Endothelial cell of umbilical vein (primary cell): ENCODE measurements around the gene IDUA. TPM values are rescaled to one million over a fixed set of nuclear protein-coding genes. Genes with fewer than 3 reads are reported as not detected.

Source experiments
- BruUV-seq: library from RNA; stranded (reverse); fragments of 400-500 nt; replicated peaks from 2 replicates; lab custom pipeline; 2021; lab: Mats Ljungman, UMichigan
- CTCF ChIA-PET: fragments of 300-600, 350-600 bp; sonication (Branson Sonifier 250); formaldehyde crosslinking; loops from one replicate; lab custom pipeline; 2021; ENCODE audit warnings: antibody characterized with exemption, inconsistent platforms; lab: Charles Lee
- POLR2A ChIA-PET: fragments of 300-600, 350-600 bp; sonication (Branson Sonifier 250); formaldehyde crosslinking; loops from one replicate; lab custom pipeline; 2021; ENCODE audit warnings: antibody characterized with exemption, inconsistent platforms; lab: Charles Lee
- DNase-seq: peaks from one replicate; pipeline ENCODE4 v3.0.0-alpha.2; 2011; ENCODE audit warnings: low read depth, low spot score
- FAIRE-seq: peaks from 2 replicates; lab custom pipeline; 2011; peaks lifted over from hg19 to GRCh38; lab: Jason Lieb, UNC
- H2AFZ ChIP-seq: 2 replicates; pipeline ENCODE4 v1.6.0; 2012; ENCODE audit warnings: low read depth, low read length, control low read depth, inconsistent platforms
- H3K27ac ChIP-seq: 2 replicates; pipeline ENCODE4 v1.5.1; 2011; ENCODE audit warnings: low read depth, mild to moderate bottlenecking, control low read depth, low read length, moderate library complexity; ENCODE audit not compliant: insufficient read depth
- H3K27me3 ChIP-seq, 2 experiments: 2 replicates each; pipeline versions ENCODE4 v1.6.0 to v1.6.1; 2011; ENCODE audit warnings: low read length in 2 of 2, mixed read lengths in 1 of 2; ENCODE audit not compliant: control insufficient read depth in 2 of 2, insufficient read depth in 2 of 2
- H3K36me3 ChIP-seq, 2 experiments: 2 replicates in 1 of 2; 3 replicates in 1 of 2; pipeline ENCODE4 v1.5.1; 2011; ENCODE audit warnings: low read length in 2 of 2, mild to moderate bottlenecking in 1 of 2, moderate library complexity in 1 of 2; ENCODE audit not compliant: control insufficient read depth in 2 of 2, insufficient read depth in 2 of 2; ENCODE audit errors: extremely low read depth in 1 of 2
- H3K4me1 ChIP-seq: 3 replicates; pipeline ENCODE4 v1.5.1; 2011; ENCODE audit warnings: mild to moderate bottlenecking, low read length; ENCODE audit not compliant: control insufficient read depth, insufficient read depth; ENCODE audit errors: extremely low read depth
- H3K4me2 ChIP-seq: 2 replicates; pipeline ENCODE4 v1.6.1; 2011; ENCODE audit warnings: low read length, control low read depth, mixed read lengths; ENCODE audit not compliant: insufficient read depth
- H3K4me3 ChIP-seq, 3 experiments: fragments of 200-600 bp in 1 of 3; sonication (generic), shearing (Covaris generic) in 1 of 3; replicated peaks in 1 of 3; 2 replicates each; pipeline ENCODE4 v1.5.1; 2011 to 2016; ENCODE audit warnings: control low read depth in 3 of 3, low read length in 3 of 3, mild to moderate bottlenecking in 2 of 3, inconsistent platforms in 1 of 3, low read depth in 1 of 3, moderate library complexity in 1 of 3; ENCODE audit not compliant: insufficient read depth in 1 of 3
- H3K79me2 ChIP-seq: 2 replicates; pipeline ENCODE4 v1.6.0; 2012; ENCODE audit warnings: low read length, inconsistent platforms; ENCODE audit not compliant: control insufficient read depth, insufficient read depth
- H3K9ac ChIP-seq: replicated peaks from 2 replicates; pipeline ENCODE3; 2011; ENCODE audit warnings: low read length, control low read depth; ENCODE audit not compliant: insufficient read depth; ENCODE audit errors: extremely low read depth
- H3K9me1 ChIP-seq: replicated peaks from 3 replicates; pipeline ENCODE4 v1.6.0; 2011; ENCODE audit warnings: mild to moderate bottlenecking, low read length; ENCODE audit not compliant: control insufficient read depth, insufficient read depth; ENCODE audit errors: extremely low read depth
- H3K9me3 ChIP-seq: replicated peaks from 2 replicates; pipeline ENCODE4 v1.5.1; 2012; ENCODE audit warnings: low read length, inconsistent platforms; ENCODE audit not compliant: control insufficient read depth, insufficient read depth
- H4K20me1 ChIP-seq: replicated peaks from 2 replicates; pipeline ENCODE3; 2011; ENCODE audit warnings: mild to moderate bottlenecking, low read length; ENCODE audit not compliant: control insufficient read depth, insufficient read depth; ENCODE audit errors: extremely low read depth
- CTCF ChIP-seq, 2 donors: IDR thresholded peaks; 1 replicate in 1 of 2; 2 replicates in 1 of 2; pipeline ENCODE4 v1.5.1; 2011; ENCODE audit warnings: low read length in 2 of 2, mild to moderate bottlenecking in 2 of 2, moderate library complexity in 2 of 2, control low read depth in 1 of 2, inconsistent platforms in 1 of 2, low read depth in 1 of 2; ENCODE audit not compliant: insufficient read depth in 1 of 2; ENCODE audit errors: extremely low read depth in 1 of 2
- EZH2 ChIP-seq: IDR thresholded peaks from 2 replicates; pipeline ENCODE4 v1.6.1; 2012; ENCODE audit warnings: borderline replicate concordance, low read depth, mild to moderate bottlenecking, moderate library complexity, low read length, inconsistent platforms; ENCODE audit not compliant: severe bottlenecking
- FOS ChIP-seq: IDR thresholded peaks from 2 replicates; pipeline ENCODE4 v1.6.1; 2011; ENCODE audit warnings: mild to moderate bottlenecking, low read length, moderate library complexity, borderline replicate concordance; ENCODE audit not compliant: insufficient read depth
- GATA2 ChIP-seq: IDR thresholded peaks from 2 replicates; pipeline ENCODE4 v1.7.0; 2011; ENCODE audit warnings: low read depth, mild to moderate bottlenecking, moderate library complexity, mixed read lengths, low read length; ENCODE audit not compliant: insufficient read length, insufficient read depth
- JUN ChIP-seq: IDR thresholded peaks from 2 replicates; pipeline ENCODE4 v1.6.1; 2011; ENCODE audit warnings: borderline replicate concordance, low read depth; ENCODE audit not compliant: insufficient read length, insufficient read depth
- MAX ChIP-seq: IDR thresholded peaks from 2 replicates; pipeline ENCODE4 v1.6.1; 2011; ENCODE audit not compliant: insufficient read depth, insufficient read length
- MYC ChIP-seq: IDR thresholded peaks from one replicate; pipeline ENCODE4 v1.6.1; 2011; ENCODE audit warnings: mild to moderate bottlenecking, low read depth, low read length
- POLR2A ChIP-seq: IDR thresholded peaks from 2 replicates; pipeline ENCODE4 v1.6.1; 2012; ENCODE audit warnings: low read depth, mild to moderate bottlenecking, control low read depth, low read length
- POLR2AphosphoS5 ChIP-seq: IDR thresholded peaks from 2 replicates; pipeline ENCODE4 v1.6.1; 2012; ENCODE audit warnings: low read depth, mild to moderate bottlenecking, control low read depth, low read length, moderate library complexity; ENCODE audit not compliant: insufficient read depth
- dilution Hi-C: fragments of 300-500 bp; cut with MboI; formaldehyde crosslinking; loops from one replicate; pipeline ENCODE4 v1.15.0; 2019; ENCODE audit warnings: low sequenced_read_pairs; ENCODE audit not compliant: extremely low pct_ligation_motif_present
- intact Hi-C: fragments of 100-400 bp; cut with micrococcal nuclease; formaldehyde crosslinking; loops from one replicate; pipeline ENCODE4 v1.10.0; 2022
- polyA plus RNA-seq, 4 experiments: library from polyadenylated mRNA; depleted of rRNA in 3 of 4; stranded (reverse) in 3 of 4; unstranded in 1 of 4; fragments of >200 nt; gene quantifications; 2 replicates each; pipeline versions ENCODE4 v1.2.1 to v1.2.3, GENCODE V29; 2011 to 2012; ENCODE audit warnings: missing spikeins in 1 of 4
- total RNA-seq: library from RNA; stranded (reverse); gene quantifications from 2 replicates; pipeline ENCODE4 v1.2.3, GENCODE V29; 2021

IDUA gene
- total and polyA plus RNA-seq, 2 donors (not counting 3 experiments of a cell fraction or from before 2014, with no cell fraction given): 19.1 to 34.1 TPM

GRCh38 chr4:1045193-1045594, 58.4 kb downstream of the IDUA start:
- DNase-seq (no peak), FAIRE-seq (no peak)
- Histone ChIP-seq H4K20me1 (no peaks in the 10 kb centered on the region), H3K79me2 (no peaks in the 10 kb centered on the region), H3K9me1 (no peaks in the 10 kb centered on the region), H3K9ac (no peak overlapping the region), H3K27me3 (no peaks in the 10 kb centered on the region), H3K4me3 (no peak overlapping the region), H3K4me2 (no peak overlapping the region), H2AFZ (no peak overlapping the region), H3K27ac (no peak overlapping the region), H3K36me3 (no peaks in the 10 kb centered on the region), H3K9me3 (no peaks in the 10 kb centered on the region), H3K4me1 (peaks cover 30% of the 10 kb centered on the region)
- POLR2A ChIA-PET: no interaction called here
- TF ChIP-seq EZH2 (no peak), POLR2A (no peak), CTCF (IDR thresholded peaks at IDR 0.05; ENCODE audit: extremely low read depth in 1 of 2, insufficient read depth in 1 of 2, low read depth in 1 of 2, low read length in 2 of 2) (no peak)
- intact Hi-C loops (loop anchor here (5.0 kb wide), 1 partner anchor 263 kb away; no protein-coding TSS in a partner anchor), dilution Hi-C loops (no loop called here)
- CTCF ChIA-PET: no interaction called here
- no TSS peak for BruUV-seq

DNA sequence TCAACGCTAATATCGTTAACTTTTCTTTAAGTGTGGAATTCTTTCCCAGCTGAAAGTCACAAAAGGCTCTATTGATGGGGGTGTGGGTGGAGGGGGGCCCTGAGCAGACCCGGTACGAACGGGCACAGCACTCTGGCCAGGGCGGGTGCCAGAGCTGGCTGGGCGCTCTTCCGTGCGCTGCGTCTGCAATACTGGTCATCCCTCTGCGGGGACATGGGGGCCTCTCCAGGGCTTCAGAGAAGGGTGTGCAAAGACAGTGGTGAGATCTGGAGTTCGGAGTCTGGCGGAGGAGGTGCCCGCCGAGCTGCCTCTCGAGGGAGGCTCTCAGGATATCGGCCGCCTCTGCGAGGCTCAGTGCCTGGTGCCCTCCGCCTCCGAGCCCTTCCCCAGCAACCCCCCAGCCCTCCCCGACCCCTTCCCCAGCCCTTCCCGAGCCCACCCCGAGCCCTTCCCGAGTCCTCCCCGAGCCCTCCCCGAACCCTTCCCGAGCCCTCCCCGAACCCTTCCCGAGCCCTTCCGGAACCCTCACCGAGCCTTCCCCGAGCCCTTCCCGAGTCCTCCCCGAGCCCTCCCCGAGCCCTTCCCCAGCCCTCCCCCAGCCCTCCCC, 58.9 kb downstream of the IDUA start:
- no TSS peak for BruUV-seq
- no peak overlapping the region for H2AFZ ChIP-seq
- H3K9me3 ChIP-seq: no peaks in the 10 kb centered on the region
- H3K27me3 ChIP-seq: no peaks in the 10 kb centered on the region
- H3K9ac ChIP-seq: no peak overlapping the region
- TF ChIP-seq MYC: no peak
- TF ChIP-seq CTCF (IDR thresholded peaks at IDR 0.05; ENCODE audit: extremely low read depth in 1 of 2, insufficient read depth in 1 of 2, low read depth in 1 of 2, low read length in 2 of 2): no peak
- TF ChIP-seq MAX: no peak
- no peak for TF ChIP-seq GATA2
- TF ChIP-seq EZH2: no peak
- TF ChIP-seq JUN: no peak
- no peak for TF ChIP-seq POLR2AphosphoS5
- no peak for TF ChIP-seq FOS
- no peak for TF ChIP-seq POLR2A
- H3K4me1 ChIP-seq: peaks cover 30% of the 10 kb centered on the region
- dilution Hi-C loops: no loop called here
- CTCF ChIA-PET: no interaction called here
- FAIRE-seq (no peak), DNase-seq (no peak)
- H3K36me3 ChIP-seq: no peaks in the 10 kb centered on the region
- no peak overlapping the region for H3K4me3 ChIP-seq
- POLR2A ChIA-PET: no interaction called here
- intact Hi-C loops: loop anchor here (5.0 kb wide), 1 partner anchor 263 kb away; no protein-coding TSS in a partner anchor
- H4K20me1 ChIP-seq: no peaks in the 10 kb centered on the region
- no peaks in the 10 kb centered on the region for H3K9me1 ChIP-seq
- no peak overlapping the region for H3K4me2 ChIP-seq
- no peak overlapping the region for H3K27ac ChIP-seq
- no peaks in the 10 kb centered on the region for H3K79me2 ChIP-seq
